Gastrocnemius medialis (tissue), 4 donors: ENCODE data around the gene GULP1.

Experiments used
- CTCF ChIP-seq, 5 experiments: fragments of 450-650 bp in 3 of 5; fragments of 200-600 bp in 2 of 5; sonication (generic) in 2 of 5; IDR thresholded peaks in 4 of 5; conservative IDR thresholded peaks in 1 of 5; 1 replicate in 4 of 5; 2 replicates in 1 of 5; pipeline ENCODE4 v1.5.1; 2016 to 2019; ENCODE audit warnings: antibody characterized with exemption in 5 of 5, mild to moderate bottlenecking in 3 of 5, moderate library complexity in 3 of 5
- POLR2A ChIP-seq, 2 donors: fragments of 450-650 bp; IDR thresholded peaks; one replicate each; pipeline ENCODE4 v1.6.1; 2017; ENCODE audit warnings: antibody characterized with exemption in 2 of 2, mild to moderate bottlenecking in 2 of 2, moderate library complexity in 2 of 2

- TF ChIP-seq CTCF (IDR thresholded peaks at IDR 0.05 in 4 of 5, conservative IDR thresholded peaks at IDR 0.05 in 1 of 5) = no peak
- no peak for TF ChIP-seq POLR2A (IDR thresholded peaks at IDR 0.05)
Observed at GRCh38 chr2:188422726-188423125, 131.1 kb downstream of the GULP1 start.
